PC-9 (cell line): ENCODE results near the gene SLC25A11.

ENCODE experiments used
- EZH2 ChIP-seq: fragments of 200-600 bp; sonication (generic); IDR thresholded peaks from 2 replicates; pipeline ENCODE4 v1.8.0; 2017; ENCODE audit warnings: antibody characterized with exemption, low read depth
- TF ChIP-seq, protein P1 (sequence below): fragments of 200-600 bp; sonication (generic); conservative IDR thresholded peaks from 2 replicates; pipeline ENCODE4 v1.6.1; 2017; ENCODE audit warnings: mixed run types, antibody characterized with exemption, mild to moderate bottlenecking, moderate library complexity

- TF ChIP-seq, protein P1, sequence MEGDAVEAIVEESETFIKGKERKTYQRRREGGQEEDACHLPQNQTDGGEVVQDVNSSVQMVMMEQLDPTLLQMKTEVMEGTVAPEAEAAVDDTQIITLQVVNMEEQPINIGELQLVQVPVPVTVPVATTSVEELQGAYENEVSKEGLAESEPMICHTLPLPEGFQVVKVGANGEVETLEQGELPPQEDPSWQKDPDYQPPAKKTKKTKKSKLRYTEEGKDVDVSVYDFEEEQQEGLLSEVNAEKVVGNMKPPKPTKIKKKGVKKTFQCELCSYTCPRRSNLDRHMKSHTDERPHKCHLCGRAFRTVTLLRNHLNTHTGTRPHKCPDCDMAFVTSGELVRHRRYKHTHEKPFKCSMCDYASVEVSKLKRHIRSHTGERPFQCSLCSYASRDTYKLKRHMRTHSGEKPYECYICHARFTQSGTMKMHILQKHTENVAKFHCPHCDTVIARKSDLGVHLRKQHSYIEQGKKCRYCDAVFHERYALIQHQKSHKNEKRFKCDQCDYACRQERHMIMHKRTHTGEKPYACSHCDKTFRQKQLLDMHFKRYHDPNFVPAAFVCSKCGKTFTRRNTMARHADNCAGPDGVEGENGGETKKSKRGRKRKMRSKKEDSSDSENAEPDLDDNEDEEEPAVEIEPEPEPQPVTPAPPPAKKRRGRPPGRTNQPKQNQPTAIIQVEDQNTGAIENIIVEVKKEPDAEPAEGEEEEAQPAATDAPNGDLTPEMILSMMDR: no peak
- no peak for TF ChIP-seq EZH2
Measured at GRCh38 chr17:4898351-4898750, 41.5 kb downstream of the SLC25A11 start.
